Dermis blood vessel endothelial cell (primary cell): ENCODE data around the gene GOLGA5. TPM values are rescaled to one million over a fixed set of nuclear protein-coding genes. Genes with fewer than 3 reads are reported as not detected.
"Not testable (repeated sequence)": the region's sequence is repeated elsewhere in the genome, so short reads cannot be mapped to it uniquely, and the experiment has no call there.

Source experiments
- DNase-seq: peaks from one replicate; pipeline ENCODE4 v3.0.0; 2010
- total RNA-seq: library from RNA; depleted of rRNA; stranded (reverse); fragments of >200 nt; gene quantifications from 2 replicates; pipeline ENCODE4 v1.2.3, GENCODE V29; 2014

The GOLGA5 gene
- total RNA-seq, 1 donor from 2014 or later = 35.1 TPM

DNA sequence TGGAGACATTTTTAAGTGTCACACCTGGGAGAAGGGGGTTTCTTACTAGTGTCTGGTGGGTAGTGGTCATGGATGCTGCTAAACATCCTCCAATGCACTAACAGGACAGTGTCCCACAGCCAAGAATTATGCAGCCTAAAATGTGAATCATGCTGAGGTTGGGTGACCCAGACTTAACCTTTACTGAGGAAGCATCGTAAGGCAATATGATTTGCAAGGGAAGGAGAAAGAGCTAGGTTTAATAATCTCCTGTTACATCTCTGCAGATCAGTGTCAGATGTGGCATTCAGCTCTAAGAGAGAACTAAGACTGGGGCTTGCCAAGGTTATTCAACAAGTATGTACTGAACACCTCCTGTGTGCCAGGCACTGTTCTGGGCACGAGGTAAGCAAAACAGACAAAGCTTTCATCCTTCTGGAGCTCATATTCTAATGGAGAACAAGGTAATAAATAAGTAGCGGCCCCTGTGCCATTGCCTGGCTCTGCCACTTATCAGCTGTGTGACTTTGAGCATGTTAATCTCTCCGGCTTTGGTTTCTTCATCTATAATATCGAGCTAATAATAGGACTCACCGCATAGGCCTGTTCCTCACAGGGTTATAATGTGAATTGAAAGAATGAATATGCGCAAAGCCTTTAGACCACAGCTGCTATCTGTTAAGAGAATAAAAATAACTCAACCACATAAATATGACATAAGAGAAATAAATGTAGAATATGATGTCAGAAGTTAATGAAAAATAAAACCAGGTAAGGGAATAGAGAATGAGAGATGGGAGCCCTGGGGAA lies 13.5 kb upstream of the GOLGA5 start:
- no peak for DNase-seq

DNA sequence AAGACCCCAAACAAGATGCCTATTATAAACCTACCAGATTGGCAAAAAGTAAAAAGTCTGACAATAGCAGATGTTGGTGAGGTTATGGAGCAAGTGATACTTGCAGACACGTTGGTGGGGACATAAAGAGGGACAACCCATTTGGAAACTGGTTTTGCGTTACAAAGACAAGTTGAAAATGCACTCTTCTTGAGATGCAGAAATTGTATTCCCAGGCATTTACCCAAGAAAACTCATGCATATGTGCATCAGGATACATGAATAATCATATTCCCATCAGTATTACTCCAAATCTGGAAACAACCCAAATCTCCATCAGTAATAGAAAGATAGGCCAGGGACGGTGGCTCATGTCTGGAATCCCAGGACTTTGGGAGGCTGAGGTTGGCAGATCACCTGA lies 12.8 kb upstream of the GOLGA5 start:
- no peak for DNase-seq

DNA sequence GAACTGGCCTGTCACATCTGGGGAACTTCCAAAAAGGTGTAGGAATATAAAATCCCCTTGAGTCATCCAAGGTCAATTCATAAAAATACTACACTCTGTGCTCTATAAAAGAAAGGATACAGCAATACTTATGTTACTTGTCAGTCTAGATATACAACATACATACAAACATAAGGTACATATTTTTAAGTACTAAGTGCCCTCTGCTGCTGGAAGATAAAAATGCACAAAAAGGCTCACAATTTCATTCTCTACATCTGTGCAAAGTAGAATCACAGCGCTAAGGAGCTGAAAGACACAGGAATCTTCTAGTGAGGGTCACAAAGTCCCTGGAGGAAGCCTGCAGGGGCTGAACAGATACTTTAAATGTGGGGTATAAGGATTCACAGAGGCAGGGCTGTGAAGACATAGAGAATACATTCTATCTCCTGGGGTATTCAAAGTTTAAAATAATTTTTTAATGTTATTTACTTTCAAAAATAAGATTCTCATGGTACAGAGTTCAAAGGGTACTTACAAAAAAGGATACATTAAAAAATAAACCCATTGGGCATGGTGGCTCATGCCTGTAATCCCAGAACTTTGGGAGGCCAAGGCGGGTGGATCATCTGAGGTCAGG lies 10.2 kb upstream of the GOLGA5 start:
- DNase-seq = peak; percentile 76

DNA sequence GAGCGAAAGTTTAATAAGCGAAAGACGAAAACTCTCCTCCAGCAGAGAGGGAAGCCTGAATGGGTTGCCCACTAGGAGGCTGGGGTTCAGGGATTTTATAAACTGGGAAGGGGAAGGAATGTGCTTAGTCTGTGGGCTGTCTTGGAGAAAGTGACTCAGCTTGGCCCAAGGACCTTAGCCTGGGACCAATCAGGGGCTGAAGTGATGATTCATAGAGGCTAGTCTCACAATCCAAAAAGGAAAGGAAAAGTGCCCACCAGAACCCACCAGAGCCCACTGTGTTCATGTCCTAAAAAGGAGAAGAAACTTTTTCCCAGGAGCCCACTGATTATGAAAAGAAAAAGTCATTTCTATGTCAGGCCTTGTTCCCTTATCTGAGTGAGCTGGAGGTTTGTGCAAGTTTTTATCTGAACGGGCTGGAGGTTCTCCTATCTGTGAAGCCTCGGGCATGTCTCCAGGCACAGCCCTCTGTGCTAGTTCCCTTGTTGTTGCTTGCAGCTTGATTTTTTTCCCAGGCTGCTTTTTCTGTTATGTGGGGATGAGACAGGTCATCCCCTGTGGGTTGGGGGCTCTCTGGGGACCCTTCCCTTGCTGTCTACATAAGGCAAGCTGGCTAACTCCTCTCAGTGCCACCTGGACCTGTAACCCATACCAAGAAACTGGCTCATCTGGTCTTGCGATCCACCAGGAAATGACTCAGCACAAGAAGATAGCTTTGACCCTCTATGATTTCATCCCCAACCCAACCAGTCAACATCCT lies 8.3 kb upstream of the GOLGA5 start:
- peak; percentile 56 for DNase-seq

DNA sequence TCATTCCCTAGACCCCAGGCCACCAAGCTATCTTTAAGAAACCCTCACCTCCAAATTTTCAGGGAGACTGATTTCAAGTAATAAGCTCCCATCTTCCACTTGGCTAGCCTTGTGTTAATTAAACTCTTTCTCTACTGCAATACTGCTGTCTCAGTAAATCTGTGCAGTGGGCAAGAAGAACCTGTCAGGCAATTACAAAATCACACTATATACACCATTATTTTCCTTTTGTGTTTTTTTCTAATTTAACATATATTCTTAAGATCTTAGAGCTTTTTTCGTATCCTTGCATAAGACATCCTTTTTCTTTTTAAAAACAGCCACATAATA lies 7.7 kb upstream of the GOLGA5 start:
- no peak for DNase-seq

DNA sequence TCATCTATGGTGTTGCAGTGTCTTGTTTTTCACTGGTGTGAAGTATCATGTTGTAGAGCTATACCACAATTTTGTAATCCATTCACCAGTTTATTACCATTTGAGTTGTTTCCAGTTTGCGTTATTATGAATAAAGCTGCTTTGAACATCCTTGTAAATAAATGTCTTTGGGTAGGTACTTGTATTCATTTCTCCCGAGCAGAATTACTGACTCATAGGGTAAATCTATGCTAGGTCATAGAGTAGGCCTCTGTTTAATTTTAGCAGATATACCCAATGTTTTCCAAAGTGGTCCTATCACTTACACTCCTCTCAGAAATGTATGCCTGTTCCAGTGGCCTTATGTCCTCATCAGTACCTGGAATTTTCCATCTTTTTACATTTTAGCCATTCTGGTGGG lies 6.6 kb upstream of the GOLGA5 start:
- no peak for DNase-seq

DNA sequence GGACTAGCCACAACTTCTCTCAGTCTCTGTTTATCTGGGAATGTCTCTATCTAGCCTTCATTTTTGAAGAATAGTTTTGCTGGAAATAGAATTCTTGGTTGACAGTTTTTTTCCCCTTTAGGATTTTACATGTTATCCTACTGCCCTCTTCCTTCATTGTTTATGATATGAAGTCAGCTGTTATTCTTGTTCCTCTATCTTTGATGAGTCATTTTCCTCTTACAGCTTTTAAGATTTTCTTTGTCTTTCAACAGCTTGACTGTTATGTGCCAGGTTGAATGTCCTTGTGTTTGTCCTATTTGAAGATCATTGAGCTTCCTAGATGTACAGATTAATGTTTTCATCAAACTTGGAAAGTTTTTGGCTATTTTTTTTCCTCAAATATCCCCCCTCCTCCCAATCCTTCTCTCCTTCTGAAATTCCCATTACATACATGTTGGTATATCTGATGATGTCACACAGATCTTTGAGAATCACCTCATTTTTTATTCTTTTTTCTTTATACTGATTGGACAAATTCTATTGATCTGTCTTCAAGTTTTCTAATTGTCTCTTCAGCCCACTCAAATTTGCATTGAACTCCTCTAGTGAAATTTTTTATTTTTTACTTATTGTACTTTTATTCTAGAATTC lies 4.5 kb upstream of the GOLGA5 start:
- DNase-seq = no peak

DNA sequence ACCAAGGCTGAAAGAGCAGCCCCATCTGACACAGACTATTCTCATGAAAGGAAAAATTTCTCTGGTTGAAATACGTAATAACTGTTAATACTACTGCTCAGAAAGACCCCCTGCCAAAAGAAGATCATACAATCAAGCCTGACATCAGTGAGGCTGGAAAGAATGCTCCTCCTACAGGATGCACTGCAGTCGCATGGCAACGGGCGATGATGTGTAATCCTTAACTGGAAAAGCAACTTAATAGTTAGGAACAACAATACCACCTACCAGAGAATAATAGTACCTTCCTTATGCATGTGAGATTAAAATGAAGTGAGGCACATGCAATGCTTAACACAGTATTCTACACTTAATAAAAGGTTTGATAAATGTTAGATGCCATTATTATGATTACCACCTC lies 1.2 kb upstream of the GOLGA5 start:
- DNase-seq = peak; percentile 56

DNA sequence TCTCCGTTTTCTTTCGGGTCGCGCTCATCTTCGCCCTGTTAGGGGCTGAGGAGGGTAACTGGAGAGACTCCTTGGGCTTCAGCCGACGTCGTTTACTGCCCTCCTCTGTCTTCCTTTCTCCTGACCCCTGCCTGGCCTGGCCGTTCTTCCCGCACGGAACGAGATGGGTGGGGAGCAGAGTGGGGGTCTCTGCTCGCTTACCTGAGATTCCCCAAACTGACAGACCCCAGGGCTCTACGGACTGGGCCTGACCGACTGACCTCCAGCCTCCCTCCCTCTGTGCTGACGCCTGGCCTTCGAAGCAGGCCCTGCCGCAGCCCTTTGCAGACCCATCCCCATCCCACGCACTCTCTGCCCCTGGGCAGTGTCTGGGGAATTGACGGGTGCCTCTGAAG lies 439 bp downstream of the GOLGA5 start:
- DNase-seq = peak; percentile 31

DNA sequence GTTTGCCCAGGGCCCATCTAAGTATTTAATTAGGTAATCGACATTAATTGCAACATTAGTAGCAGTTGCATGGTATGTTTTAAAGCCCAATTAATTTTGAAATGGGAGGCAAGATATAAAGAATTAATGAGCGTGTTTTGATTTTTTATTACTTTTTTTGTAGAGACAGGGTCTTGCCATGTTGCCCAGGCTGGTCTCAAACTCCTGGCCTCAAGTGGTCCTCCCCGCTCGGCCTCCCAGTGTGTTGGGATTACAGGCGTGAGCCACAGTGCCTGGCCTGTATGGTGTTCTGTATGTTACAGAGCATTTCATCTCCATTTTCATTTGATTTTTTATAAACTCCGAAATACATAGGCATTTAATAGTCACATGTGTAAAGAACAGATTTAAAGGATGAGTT lies 856 bp downstream of the GOLGA5 start:
- no peak for DNase-seq

DNA sequence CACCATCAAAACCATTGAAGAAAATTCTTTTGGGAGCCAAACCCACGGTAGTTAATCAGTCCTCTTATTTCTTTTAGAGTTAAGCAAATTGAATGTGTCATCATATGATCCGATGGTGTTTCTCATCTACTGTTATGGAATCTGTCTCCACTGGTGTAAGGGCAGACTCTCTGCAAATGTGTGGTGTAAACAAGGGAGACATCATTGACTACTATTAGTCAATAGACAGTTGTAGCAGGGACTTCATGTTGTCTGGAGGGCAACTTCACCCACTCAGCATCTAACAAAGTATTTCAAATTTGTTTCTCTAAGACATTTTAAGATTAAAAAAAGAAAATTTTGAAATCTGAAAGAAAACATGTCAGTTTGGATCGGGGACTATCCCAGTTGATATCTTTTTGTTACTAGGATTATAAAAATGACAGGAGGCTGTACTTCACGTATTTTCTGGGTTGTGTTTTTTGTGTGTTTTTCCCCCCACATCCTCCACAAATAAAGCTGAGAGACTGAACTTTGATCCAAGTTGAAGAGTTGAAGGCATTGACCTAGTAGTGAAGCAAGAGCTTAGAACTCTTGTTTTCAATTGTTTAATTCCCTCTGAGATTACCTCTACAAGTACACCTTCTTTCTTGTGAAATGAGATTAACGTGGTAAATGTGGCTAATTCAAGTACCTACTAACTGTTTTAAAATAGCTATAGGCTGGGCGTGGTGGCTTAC lies 4.0 kb downstream of the GOLGA5 start:
- no peak for DNase-seq

DNA sequence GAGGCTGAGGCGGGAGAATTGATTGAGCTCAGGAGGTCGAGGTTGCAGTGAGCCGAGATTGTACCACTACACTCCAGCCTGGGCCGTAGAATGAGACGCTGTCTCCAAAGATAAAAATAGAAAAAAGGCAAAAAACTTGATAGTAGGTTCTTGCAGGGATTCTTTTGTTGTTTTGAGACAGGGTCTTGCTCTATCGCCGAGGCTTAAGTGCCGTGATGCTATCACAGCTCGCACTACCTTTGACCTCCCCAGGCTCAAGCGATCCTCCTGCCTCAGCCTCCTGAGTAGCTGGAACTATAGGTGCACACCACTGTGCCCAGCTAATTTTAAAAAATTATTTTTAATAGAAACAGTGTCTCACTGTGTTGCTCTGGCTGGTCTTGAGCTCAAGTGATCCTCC lies 4.7 kb downstream of the GOLGA5 start:
- DNase-seq = no peak

DNA sequence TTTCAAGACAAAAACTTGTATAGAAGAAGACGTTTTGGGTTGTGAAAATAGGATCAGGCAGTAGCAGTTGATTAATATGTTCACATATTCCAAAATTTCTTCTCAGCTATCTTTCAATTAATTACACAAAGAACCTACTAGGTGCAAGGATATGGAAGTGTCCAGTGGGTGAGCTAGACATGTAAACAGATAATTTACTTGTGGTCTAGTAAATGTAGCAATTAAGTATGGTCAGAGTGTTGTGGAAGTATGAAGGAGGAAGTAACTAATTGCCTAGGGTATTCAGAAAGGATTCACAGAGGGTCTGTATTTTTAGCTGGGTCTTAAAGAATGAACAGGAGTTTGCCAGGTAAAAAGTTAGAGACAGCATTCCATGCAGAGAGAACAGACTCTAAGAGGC lies 5.9 kb downstream of the GOLGA5 start:
- DNase-seq = no peak

DNA sequence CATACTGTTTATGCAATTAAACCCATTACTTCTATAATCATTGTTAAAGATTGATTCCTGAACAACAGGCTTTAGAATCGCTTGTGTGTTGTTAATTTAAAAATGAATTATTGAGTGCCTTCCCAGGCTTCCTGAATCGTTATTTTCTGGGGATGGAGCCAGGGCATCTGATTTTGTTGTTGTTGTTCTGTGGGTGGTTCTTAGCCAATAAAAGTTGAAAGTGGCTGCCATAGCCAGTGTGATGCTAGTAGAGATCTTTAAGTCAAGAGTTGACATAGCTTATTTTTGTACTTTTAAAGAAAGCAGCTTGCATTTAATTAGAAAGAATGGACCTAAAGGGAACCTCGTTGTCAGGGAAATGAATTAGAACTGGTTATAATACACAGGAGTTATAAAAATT lies 6.4 kb downstream of the GOLGA5 start:
- no peak for DNase-seq

DNA sequence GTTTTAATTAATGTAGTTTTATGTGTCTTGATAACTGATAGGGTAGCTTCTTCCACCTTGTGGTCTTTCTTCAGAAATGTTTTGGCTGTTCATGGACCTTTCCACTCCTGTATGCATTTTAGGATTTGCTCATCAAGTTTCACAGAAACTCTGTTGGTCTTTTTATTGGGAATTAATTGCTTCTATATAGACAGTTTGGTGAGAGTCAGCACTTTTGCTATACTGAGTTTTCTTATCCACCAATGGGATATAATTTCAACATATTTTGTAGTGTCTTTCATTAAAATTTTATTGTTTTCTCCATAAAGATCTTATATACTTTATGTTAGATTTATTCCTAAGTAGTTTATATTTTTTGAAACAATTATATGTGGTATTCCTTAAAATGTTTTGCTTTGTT lies 7.8 kb downstream of the GOLGA5 start:
- DNase-seq = no peak

DNA sequence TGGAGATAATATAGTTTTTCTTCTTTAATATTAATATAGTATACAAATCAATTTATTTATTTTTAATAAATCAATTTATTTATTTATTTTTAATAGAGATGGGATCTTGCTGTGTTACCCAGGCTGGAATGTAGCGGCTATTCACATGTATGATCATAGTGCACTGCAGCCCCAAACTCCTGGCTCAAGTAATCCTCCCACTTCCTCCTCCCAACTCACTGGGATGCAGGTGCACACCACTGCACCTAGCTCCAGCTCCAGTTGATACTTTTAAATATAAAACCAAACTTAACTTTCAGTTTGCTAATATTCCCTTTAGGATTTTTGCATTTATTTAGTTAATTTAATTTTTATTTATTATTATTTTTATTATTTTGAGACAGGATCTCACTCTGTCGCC lies 8.6 kb downstream of the GOLGA5 start:
- DNase-seq = no peak

DNA sequence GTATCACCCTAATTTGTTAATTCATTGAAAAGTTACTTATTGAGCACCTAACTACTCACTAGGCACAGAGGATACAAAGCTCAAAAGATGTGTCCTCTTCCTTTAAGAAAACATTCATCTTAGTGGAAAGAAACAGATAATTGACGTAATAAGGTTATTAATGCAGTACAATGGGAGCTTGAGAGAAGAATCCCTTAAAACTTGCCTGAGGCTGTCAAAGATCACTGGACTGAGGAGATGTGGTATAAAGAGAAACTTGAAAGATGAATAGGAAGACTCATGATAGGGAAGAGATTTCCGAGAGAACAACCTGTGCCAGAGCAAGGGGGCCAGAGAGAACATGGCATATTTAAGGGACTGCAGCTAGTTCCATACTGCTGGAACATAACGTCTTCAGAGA lies 19.1 kb downstream of the GOLGA5 start:
- no peak for DNase-seq

DNA sequence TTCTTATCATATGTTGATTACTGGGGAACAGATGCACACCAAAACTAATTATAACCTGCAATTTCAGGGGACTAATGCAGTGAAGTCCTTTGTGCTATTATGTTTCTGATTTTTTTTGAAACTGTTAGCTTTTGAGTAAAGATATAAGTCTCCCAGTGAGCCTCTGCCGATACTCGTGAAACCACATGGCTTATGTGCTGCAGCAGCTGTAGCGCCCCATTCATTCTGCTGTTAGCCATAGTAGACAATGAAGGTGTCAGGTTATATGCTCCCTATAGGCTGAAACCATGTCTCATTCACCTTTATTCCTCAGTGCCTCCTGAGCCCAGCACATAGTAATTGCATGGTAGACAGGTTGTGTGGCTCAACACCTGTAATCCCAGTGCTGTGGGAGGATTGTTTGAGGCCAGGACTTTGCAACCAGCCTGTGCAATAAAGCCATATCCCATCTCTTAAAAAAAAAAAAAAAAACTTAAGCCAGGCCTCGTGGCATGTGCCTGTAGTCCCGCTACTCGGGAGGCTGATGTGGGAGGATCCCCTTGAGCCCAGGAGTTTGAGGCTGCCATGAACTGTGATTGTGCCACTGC lies 25.0 kb downstream of the GOLGA5 start:
- DNase-seq = no peak

DNA sequence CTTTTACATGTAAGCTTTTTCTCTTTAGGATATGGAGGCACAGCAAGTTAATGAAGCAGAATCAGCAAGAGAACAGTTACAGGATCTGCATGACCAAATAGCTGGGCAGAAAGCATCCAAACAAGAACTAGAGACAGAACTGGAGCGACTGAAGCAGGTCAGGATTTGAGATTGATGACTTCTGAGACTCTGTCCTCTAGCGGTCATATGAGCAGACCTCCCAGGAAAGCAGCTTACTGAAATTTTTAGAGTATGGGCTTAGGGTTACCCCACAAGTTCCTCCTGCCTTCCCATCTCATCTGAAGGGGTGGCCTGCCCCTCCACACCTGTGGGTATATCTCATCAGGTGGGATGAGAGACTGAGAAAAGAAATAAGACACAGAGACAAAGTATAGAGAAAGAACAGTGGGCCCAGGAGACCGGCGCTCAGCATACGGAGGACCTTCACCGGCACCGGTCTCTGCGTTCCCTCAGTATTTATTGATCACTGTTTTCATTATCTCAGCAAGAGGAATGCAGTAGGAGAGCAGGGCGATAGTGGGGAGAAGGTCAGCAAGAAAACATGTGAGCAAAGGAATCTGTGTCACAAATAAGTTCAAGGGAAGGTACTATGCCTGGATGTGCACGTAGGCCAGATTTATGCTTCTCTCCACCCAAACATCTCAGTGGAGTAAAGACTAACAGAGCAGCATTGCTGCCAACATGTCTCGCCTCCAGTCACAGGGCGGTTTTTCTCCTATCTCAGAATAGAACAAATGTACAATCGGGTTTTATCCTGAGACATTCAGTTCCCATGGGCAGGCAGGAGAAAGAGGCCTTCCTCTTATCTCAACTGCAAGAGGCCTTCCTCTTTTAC lies 25.8 kb downstream of the GOLGA5 start:
- not testable (repeated sequence) for DNase-seq

DNA sequence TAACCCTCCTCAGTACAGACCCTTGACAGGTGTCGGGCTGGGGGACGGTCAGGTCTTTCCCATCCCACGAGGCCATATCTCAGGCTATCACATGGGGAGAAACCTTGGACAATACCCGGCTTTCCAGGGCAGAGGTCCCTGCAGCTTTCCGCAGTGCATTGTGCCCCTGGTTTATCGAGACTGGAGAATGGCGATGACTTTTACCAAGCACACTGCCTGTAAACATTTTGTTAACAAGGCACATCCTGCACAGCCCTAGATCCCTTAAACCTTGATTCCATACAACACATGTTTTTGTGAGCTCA lies 26.4 kb downstream of the GOLGA5 start:
- DNase-seq = not testable (repeated sequence)

DNA sequence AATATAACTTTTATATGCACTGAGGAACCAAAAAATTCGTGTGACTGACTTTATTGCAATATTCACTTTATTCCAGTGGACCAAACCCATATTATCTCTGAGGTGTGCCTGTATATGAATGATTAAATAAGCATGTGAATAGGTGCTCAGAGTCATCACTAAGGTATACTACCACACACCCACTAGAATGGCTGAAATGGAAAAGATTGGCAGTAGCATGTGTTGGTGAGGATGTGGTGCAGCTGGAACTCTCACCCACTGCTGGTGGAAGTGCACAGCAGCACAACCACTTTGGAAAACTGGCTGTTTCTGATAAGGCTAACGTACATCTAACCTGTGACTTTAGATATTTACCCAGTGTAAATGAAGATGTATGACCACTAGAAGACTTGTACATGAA lies 36.8 kb downstream of the GOLGA5 start:
- DNase-seq = no peak
